OCI-LY7 (cell line): Measurements from ENCODE around the gene AOPEP. TPM values are rescaled to one million over a fixed set of nuclear protein-coding genes. Genes with fewer than 3 reads are reported as not detected.

ENCODE experiments used
- BruUV-seq: library from RNA; stranded (reverse); fragments of 400-500 nt; replicated peaks from 2 replicates; lab custom pipeline; 2021; lab: Mats Ljungman, UMichigan
- CTCF ChIA-PET: fragments of 300-600 bp; sonication (Branson Sonifier 250); formaldehyde crosslinking; loops from one replicate; lab custom pipeline; 2022; ENCODE audit warnings: antibody characterized with exemption; ENCODE audit not compliant: unreplicated experiment; lab: Charles Lee
- POLR2A ChIA-PET: fragments of 300-600 bp; sonication (Branson Sonifier 250); formaldehyde crosslinking; loops from one replicate; lab custom pipeline; 2022; ENCODE audit warnings: antibody characterized with exemption; lab: Charles Lee
- DNase-seq: peaks from one replicate; pipeline ENCODE4 v3.0.0-alpha.2; 2015; ENCODE audit warnings: low spot score
- H2AFZ ChIP-seq: fragments of 200-600 bp; sonication (generic), shearing (Covaris generic); 2 replicates; pipeline ENCODE4 v1.6.1; 2014; ENCODE audit warnings: mild to moderate bottlenecking, antibody characterized with exemption, low read length, moderate library complexity
- H3K27ac ChIP-seq: fragments of 200-600 bp; sonication (generic); 2 replicates; pipeline ENCODE4 v1.5.1; 2014; ENCODE audit warnings: mixed run types, low read depth, mild to moderate bottlenecking, moderate library complexity, low read length, inconsistent platforms; ENCODE audit not compliant: poor library complexity, severe bottlenecking
- H3K36me3 ChIP-seq: fragments of 200-600 bp; sonication (generic); 2 replicates; pipeline ENCODE4 v1.6.1; 2014; ENCODE audit warnings: mild to moderate bottlenecking, antibody characterized with exemption, low read length, moderate library complexity, mixed read lengths; ENCODE audit not compliant: insufficient read depth
- H3K4me1 ChIP-seq: fragments of 200-600 bp; sonication (generic); 2 replicates; pipeline ENCODE4 v1.5.1; 2014; ENCODE audit warnings: mild to moderate bottlenecking, low read length; ENCODE audit not compliant: insufficient read depth, poor library complexity, severe bottlenecking
- H3K4me2 ChIP-seq: fragments of 200-600 bp; sonication (generic); 2 replicates; pipeline ENCODE4 v1.6.1; 2014; ENCODE audit warnings: mild to moderate bottlenecking, low read length
- H3K4me3 ChIP-seq: fragments of 200-600 bp; sonication (generic); 2 replicates; pipeline ENCODE4 v1.5.1; 2014; ENCODE audit warnings: mild to moderate bottlenecking, low read depth, low read length; ENCODE audit not compliant: poor library complexity, severe bottlenecking
- H3K79me2 ChIP-seq: fragments of 200-600 bp; sonication (generic); 2 replicates; pipeline ENCODE4 v1.6.1; 2016; ENCODE audit warnings: low read depth, mild to moderate bottlenecking, low read length, moderate library complexity, mixed read lengths; ENCODE audit not compliant: insufficient read depth
- H3K9me2 ChIP-seq: fragments of 200-600 bp; sonication (generic); 2 replicates; pipeline ENCODE4 v1.6.1; 2016; ENCODE audit warnings: mild to moderate bottlenecking, low read length, mixed read lengths; ENCODE audit not compliant: insufficient read depth
- H3K9me3 ChIP-seq: fragments of 200-600 bp; sonication (generic); 2 replicates; pipeline ENCODE4 v1.6.1; 2014; ENCODE audit warnings: mild to moderate bottlenecking, mixed run types, low read length, mixed read lengths
- H4K20me1 ChIP-seq: fragments of 200-600 bp; sonication (generic); 2 replicates; pipeline ENCODE4 v1.6.1; 2014; ENCODE audit warnings: mild to moderate bottlenecking, antibody characterized with exemption, low read length, moderate library complexity, mixed read lengths; ENCODE audit not compliant: insufficient read depth
- CTCF ChIP-seq: fragments of 200-600 bp; sonication (generic); conservative IDR thresholded peaks from 2 replicates; pipeline ENCODE4 v1.5.1; 2014; ENCODE audit warnings: mild to moderate bottlenecking, antibody characterized with exemption, low read length, moderate library complexity, mixed read lengths
- EZH2phosphoT487 ChIP-seq: fragments of 200-600 bp; sonication (generic); IDR thresholded peaks from 2 replicates; pipeline ENCODE4 v1.6.1; 2018; ENCODE audit warnings: low read depth, borderline replicate concordance, mild to moderate bottlenecking, mixed run types, antibody characterized with exemption, low read length, moderate library complexity, mixed read lengths
- intact Hi-C: fragments of 100-400 bp; cut with micrococcal nuclease; formaldehyde crosslinking; loops from one replicate; pipeline ENCODE4 v1.10.0; 2022; ENCODE audit not compliant: unreplicated experiment
- total RNA-seq, 2 experiments: library from RNA; depleted of rRNA in 1 of 2; stranded (reverse); fragments of >200 nt in 1 of 2; shearing (Covaris generic) in 1 of 2; gene quantifications; 2 replicates each; pipeline ENCODE4 v1.2.3, GENCODE V29; 2014 to 2022

AOPEP gene
- total RNA-seq, 2 experiments from 2014 or later = 17.3 to 24.3 TPM

GRCh38 chr9:94984891-94985476 is 258.5 kb downstream of the AOPEP start:
- no peak for DNase-seq
- BruUV-seq = TSS peak; percentile 23

GRCh38 chr9:94985649-94986048 is 259.1 kb downstream of the AOPEP start:
- Histone ChIP-seq H3K4me1 (no peaks in the 10 kb centered on the region), H3K79me2 (no peaks in the 10 kb centered on the region), H3K4me2 (no peak overlapping the region), H3K9me3 (no peaks in the 10 kb centered on the region), H2AFZ (no peak overlapping the region), H3K27ac (no peak overlapping the region), H3K9me2 (no peaks in the 10 kb centered on the region), H3K4me3 (no peak overlapping the region), H4K20me1 (no peaks in the 10 kb centered on the region), H3K36me3 (no peaks in the 10 kb centered on the region)
- TF ChIP-seq CTCF (no peak), EZH2phosphoT487 (no peak)
- BruUV-seq = no TSS peak
- intact Hi-C loops = no loop called here
- ChIA-PET CTCF (no interaction called here), POLR2A (interaction anchor here (0.5 kb wide), 1 partner anchor 27 kb away, joined by 3 read pairs; no protein-coding TSS in a partner anchor)
- no peak for DNase-seq

More at GRCh38 chr9:94984891-94985476, 258.5 kb downstream of the AOPEP start:
- no peaks in the 10 kb centered on the region for H3K79me2 ChIP-seq
- H3K9me2 ChIP-seq = no peaks in the 10 kb centered on the region
- H3K9me3 ChIP-seq = no peaks in the 10 kb centered on the region
- intact Hi-C loops = no loop called here
- TF ChIP-seq EZH2phosphoT487 = no peak
- no peak for TF ChIP-seq CTCF
- H3K36me3 ChIP-seq = no peaks in the 10 kb centered on the region
- H3K4me3 ChIP-seq = no peak overlapping the region
- POLR2A ChIA-PET = interaction anchor here (0.6 kb wide), 1 partner anchor 219 kb away, joined by 3 read pairs; no protein-coding TSS in a partner anchor
- CTCF ChIA-PET = no interaction called here
- H2AFZ ChIP-seq = no peak overlapping the region
- no peak overlapping the region for H3K4me2 ChIP-seq
- no peaks in the 10 kb centered on the region for H3K4me1 ChIP-seq
- no peaks in the 10 kb centered on the region for H4K20me1 ChIP-seq
- H3K27ac ChIP-seq = no peak overlapping the region

DNA sequence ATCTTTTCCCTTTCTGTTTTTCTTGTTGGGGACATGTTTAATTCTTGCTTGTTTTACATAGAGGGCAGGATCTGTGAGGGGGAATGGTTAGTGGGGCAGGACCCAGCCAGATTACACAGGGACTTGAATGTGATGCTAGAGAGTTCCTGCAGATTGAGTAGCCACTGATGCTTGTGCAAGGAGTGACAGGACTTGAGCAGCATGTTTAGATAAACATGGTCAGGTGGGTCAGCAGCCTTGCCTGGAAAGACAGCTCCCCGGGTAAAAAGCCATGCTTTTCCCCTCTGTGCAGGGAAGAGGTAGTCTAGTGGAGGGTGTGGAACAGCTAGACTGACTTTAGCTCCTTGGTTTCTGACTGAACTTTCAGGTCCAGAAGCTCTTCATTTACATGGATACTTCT is 261.2 kb downstream of the AOPEP start:
- intact Hi-C loops = no loop called here
- POLR2A ChIA-PET = no interaction called here
- BruUV-seq = no TSS peak
- no peak overlapping the region for H3K27ac ChIP-seq
- H2AFZ ChIP-seq = no peak overlapping the region
- no peaks in the 10 kb centered on the region for H3K36me3 ChIP-seq
- no peaks in the 10 kb centered on the region for H3K4me1 ChIP-seq
- CTCF ChIA-PET = interaction anchor here (0.6 kb wide), 1 partner anchor 1087 kb away, joined by 3 read pairs; no protein-coding TSS in a partner anchor
- H3K79me2 ChIP-seq = no peaks in the 10 kb centered on the region
- DNase-seq = no peak
- H3K9me2 ChIP-seq = no peaks in the 10 kb centered on the region
- no peak overlapping the region for H3K4me2 ChIP-seq
- no peaks in the 10 kb centered on the region for H3K9me3 ChIP-seq
- H4K20me1 ChIP-seq = no peaks in the 10 kb centered on the region
- TF ChIP-seq EZH2phosphoT487 (no peak), CTCF (no peak)
- H3K4me3 ChIP-seq = no peak overlapping the region
